Nephron (organoid): ENCODE data around the gene AP2S1.
A peak's percentile ranks its signal among the peaks of the same experiment; 100 is the strongest.
"Not testable (repeated sequence)": the region's sequence is repeated elsewhere in the genome, so short reads cannot be mapped to it uniquely, and the experiment has no call there.

ENCODE experiments used
- H3K27ac Mint-ChIP-seq, 3 experiments: 2 replicates each; pipeline ENCODE4 v1.8.0; 2020; ENCODE audit warnings: mixed read lengths in 3 of 3, mild to moderate bottlenecking in 2 of 3, moderate library complexity in 1 of 3
- H3K27me3 Mint-ChIP-seq: 2 replicates; pipeline ENCODE4 v1.8.0; 2021; ENCODE audit warnings: low read depth, mild to moderate bottlenecking, moderate library complexity, mixed read lengths
- H3K36me3 Mint-ChIP-seq: 2 replicates; pipeline ENCODE4 v1.8.0; 2020; ENCODE audit warnings: low read depth, mixed read lengths
- H3K4me1 Mint-ChIP-seq: 2 replicates; pipeline ENCODE4 v1.8.0; 2020; ENCODE audit warnings: mixed read lengths
- H3K4me3 Mint-ChIP-seq, 3 experiments: 2 replicates each; pipeline ENCODE4 v1.8.0; 2020; ENCODE audit warnings: mild to moderate bottlenecking in 3 of 3, mixed read lengths in 3 of 3, moderate library complexity in 2 of 3
- H3K9me3 Mint-ChIP-seq: 2 replicates; pipeline ENCODE4 v1.8.0; 2020; ENCODE audit warnings: mixed read lengths
- TF ChIP-seq, protein P1 (sequence below), 3 experiments: fragments of 200-600 bp; sonication (generic); IDR thresholded peaks; one replicate each; pipeline ENCODE4 v1.5.0; 2021; ENCODE audit warnings: antibody characterized with exemption in 3 of 3; ENCODE audit not compliant: unreplicated experiment in 3 of 3

The AP2S1 gene

DNA sequence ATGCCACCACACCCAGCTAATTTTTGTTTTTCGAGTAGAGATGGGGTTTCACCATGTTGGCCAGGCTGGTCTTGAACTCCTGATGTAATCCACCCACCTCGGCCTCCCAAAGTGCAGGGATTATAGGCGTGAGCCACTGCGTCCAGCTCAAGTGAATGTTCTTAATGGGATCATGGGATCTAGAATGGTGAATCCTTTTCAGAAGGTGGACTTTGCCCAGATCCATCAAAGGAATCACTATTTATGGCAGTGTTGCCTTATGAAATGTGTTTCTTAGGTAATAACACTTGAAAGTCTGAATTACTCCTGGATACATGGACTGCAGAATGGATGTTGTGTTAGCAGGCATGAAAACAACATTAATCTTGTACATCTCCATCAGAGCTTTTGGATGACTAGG, 30.4 kb upstream of the AP2S1 start:
- Mint-ChIP-seq H3K27ac (peak overlapping the region in 1 of 3 experiments; percentile 28), H3K9me3 (no peaks in the 10 kb centered on the region), H3K4me1 (peaks cover 17% of the 10 kb centered on the region), H3K27me3 (no peaks in the 10 kb centered on the region), H3K4me3 (no peak overlapping the region), H3K36me3 (peaks cover 14% of the 10 kb centered on the region)
- TF ChIP-seq, protein P1, sequence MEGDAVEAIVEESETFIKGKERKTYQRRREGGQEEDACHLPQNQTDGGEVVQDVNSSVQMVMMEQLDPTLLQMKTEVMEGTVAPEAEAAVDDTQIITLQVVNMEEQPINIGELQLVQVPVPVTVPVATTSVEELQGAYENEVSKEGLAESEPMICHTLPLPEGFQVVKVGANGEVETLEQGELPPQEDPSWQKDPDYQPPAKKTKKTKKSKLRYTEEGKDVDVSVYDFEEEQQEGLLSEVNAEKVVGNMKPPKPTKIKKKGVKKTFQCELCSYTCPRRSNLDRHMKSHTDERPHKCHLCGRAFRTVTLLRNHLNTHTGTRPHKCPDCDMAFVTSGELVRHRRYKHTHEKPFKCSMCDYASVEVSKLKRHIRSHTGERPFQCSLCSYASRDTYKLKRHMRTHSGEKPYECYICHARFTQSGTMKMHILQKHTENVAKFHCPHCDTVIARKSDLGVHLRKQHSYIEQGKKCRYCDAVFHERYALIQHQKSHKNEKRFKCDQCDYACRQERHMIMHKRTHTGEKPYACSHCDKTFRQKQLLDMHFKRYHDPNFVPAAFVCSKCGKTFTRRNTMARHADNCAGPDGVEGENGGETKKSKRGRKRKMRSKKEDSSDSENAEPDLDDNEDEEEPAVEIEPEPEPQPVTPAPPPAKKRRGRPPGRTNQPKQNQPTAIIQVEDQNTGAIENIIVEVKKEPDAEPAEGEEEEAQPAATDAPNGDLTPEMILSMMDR (IDR thresholded peaks at IDR 0.05; ENCODE audit: unreplicated experiment in 3 of 3) = no peak

DNA sequence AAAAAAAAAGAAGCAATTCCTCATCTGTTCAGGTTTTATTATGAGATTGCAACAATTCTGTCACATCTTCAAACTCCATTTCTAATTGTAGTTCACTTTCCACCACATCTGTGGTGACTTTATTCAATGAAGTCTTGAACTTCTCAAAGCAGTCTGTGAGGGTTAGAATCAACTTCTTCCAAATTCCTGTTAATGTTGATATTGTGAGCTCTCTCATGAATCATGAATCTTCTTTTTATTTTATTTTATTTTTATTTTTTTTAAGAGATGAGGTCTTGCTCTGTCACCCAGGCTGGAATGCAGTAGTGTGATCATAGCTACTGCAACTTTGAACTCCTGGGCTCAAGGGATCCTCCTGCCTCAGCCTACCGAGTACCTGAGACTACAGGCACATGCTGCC, 29.8 kb upstream of the AP2S1 start:
- H3K27ac Mint-ChIP-seq = no peak overlapping the region
- peaks cover 19% of the 10 kb centered on the region for H3K36me3 Mint-ChIP-seq
- H3K4me3 Mint-ChIP-seq = no peak overlapping the region
- no peaks in the 10 kb centered on the region for H3K27me3 Mint-ChIP-seq
- H3K9me3 Mint-ChIP-seq = no peaks in the 10 kb centered on the region
- TF ChIP-seq, protein P1 (IDR thresholded peaks at IDR 0.05; ENCODE audit: unreplicated experiment in 3 of 3) = no peak
- peaks cover 15% of the 10 kb centered on the region for H3K4me1 Mint-ChIP-seq

GRCh38 chr19:46878613-46879375, 28.1 kb upstream of the AP2S1 start:
- Mint-ChIP-seq H3K27me3 (no peaks in the 10 kb centered on the region), H3K36me3 (peaks cover 23% of the 10 kb centered on the region), H3K4me3 (no peak overlapping the region), H3K27ac (no peak overlapping the region), H3K9me3 (no peaks in the 10 kb centered on the region), H3K4me1 (peaks cover 12% of the 10 kb centered on the region)
- TF ChIP-seq, protein P1 (IDR thresholded peaks at IDR 0.05; ENCODE audit: unreplicated experiment in 3 of 3) = no peak

DNA sequence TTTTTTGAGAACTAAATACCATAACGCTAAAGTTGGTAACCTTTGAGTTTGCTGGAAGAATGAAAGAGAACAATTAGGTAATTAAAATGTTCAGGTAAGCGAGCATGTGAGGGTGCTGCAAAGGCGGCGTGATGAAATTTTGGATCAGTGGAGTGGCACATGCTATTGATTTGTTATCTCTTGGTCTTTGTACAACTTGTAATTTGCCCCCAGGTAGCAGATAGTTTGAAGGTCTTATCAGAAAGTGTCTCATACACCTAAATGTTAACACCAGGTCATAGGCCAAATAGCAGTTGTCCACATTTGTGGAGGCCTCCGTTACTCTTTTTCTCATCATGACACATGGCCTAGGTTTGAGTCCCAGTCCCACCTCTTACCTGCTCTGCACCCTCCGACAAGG, 25.0 kb upstream of the AP2S1 start:
- no peaks in the 10 kb centered on the region for H3K4me1 Mint-ChIP-seq
- no peaks in the 10 kb centered on the region for H3K27me3 Mint-ChIP-seq
- H3K9me3 Mint-ChIP-seq = no peaks in the 10 kb centered on the region
- H3K27ac Mint-ChIP-seq = no peak overlapping the region
- no peak overlapping the region for H3K4me3 Mint-ChIP-seq
- peaks cover 16% of the 10 kb centered on the region for H3K36me3 Mint-ChIP-seq
- TF ChIP-seq, protein P1 (IDR thresholded peaks at IDR 0.05; ENCODE audit: unreplicated experiment in 3 of 3) = no peak

DNA sequence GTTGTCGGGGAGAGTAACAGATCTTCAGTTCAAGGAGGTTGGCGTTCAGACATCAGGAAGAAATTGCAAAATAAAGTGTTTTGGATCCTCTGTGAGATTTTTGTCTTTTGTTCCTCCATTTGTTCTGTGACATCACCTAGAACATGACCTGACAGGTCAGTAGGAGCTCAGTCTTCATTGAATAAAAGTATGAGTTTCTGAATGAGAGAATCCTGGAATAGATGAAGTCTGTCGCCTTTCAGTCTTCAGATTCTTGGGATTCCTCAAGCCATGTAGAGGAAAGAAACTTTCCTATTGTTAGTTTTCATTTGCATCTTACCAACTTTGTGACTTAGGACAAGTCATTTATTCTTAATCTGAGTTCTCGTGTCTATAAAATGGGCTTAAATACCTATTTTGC, 24.6 kb upstream of the AP2S1 start:
- H3K9me3 Mint-ChIP-seq = no peaks in the 10 kb centered on the region
- no peaks in the 10 kb centered on the region for H3K27me3 Mint-ChIP-seq
- TF ChIP-seq, protein P1 (IDR thresholded peaks at IDR 0.05; ENCODE audit: unreplicated experiment in 3 of 3) = no peak
- no peak overlapping the region for H3K4me3 Mint-ChIP-seq
- no peaks in the 10 kb centered on the region for H3K4me1 Mint-ChIP-seq
- peaks cover 16% of the 10 kb centered on the region for H3K36me3 Mint-ChIP-seq
- no peak overlapping the region for H3K27ac Mint-ChIP-seq

DNA sequence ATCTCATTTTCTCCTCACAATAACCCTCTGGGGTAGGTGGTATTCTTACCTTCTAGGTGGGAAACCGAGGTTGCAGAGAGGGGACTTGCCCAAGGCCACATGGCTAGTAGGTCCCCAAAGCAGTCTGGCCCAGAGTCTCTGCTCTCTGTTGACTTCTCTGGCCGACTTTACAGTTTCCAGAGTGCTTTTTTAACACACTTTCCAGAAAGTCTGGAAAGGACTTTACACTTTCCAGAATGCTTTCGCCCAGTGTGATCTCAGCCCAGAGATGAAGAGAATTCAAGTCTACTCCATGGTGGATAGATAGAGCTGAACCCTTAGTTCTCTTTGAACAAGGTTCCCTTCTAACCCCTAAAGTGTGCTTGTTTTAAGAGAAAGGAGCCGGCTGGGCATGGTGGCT, 22.3 kb upstream of the AP2S1 start:
- TF ChIP-seq, protein P1 (IDR thresholded peaks at IDR 0.05; ENCODE audit: unreplicated experiment in 3 of 3) = no peak
- Mint-ChIP-seq H3K36me3 (peaks cover 10% of the 10 kb centered on the region), H3K4me1 (peaks cover 6% of the 10 kb centered on the region), H3K27ac (no peak overlapping the region), H3K27me3 (no peaks in the 10 kb centered on the region), H3K4me3 (no peak overlapping the region), H3K9me3 (no peaks in the 10 kb centered on the region)

GRCh38 chr19:46871173-46871572, 20.5 kb upstream of the AP2S1 start:
- H3K36me3 Mint-ChIP-seq, H3K4me3 Mint-ChIP-seq, H3K27ac Mint-ChIP-seq, H3K9me3 Mint-ChIP-seq, H3K27me3 Mint-ChIP-seq: not testable (repeated sequence)
- H3K4me1 Mint-ChIP-seq = peaks cover 18% of the 10 kb centered on the region
